MV-4-11 (cell line): ENCODE data around the gene CHST11.
"Not testable (repeated sequence)": the region's sequence is repeated elsewhere in the genome, so short reads cannot be mapped to it uniquely, and the experiment has no call there.

Experiments
- DNase-seq: peaks from one replicate; lab custom pipeline; 2025; lab: John Stamatoyannopoulos, UW

CHST11 gene

DNA sequence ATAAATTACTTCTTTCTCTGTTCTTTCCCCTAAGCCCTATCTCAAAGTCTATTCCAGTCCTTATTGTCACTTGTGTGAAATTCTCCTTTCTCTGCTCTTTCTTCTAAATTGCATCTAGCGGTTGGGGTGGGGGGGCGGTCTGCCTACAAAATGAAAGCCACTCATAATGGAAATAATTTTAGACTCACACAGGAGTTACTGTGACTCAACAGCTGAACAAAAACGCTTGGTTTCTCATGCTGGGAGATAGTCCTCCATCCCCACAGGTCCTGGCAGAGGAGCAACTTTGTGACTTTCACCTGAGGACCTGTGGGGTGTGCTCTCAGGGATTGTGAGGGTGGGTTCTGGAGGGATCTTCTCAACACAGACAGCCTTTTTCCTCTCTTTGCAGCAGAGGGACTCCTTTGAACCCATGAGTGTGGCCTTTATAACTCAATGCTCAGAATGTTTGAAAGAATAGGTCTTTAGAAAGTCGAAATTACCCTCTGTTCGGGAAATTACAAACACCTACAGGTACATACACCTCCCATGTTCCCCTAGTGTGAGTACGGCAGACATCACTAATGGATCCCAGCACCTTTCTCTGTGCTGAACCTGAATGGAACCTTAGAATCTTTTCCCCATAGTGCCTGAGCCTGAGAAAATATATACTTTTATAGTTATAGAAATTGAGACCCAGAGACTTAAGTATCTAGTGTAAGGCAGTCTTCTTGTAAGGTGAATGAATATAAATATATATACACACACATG lies 109.7 kb downstream of the CHST11 start:
- peak; percentile 14 for DNase-seq

DNA sequence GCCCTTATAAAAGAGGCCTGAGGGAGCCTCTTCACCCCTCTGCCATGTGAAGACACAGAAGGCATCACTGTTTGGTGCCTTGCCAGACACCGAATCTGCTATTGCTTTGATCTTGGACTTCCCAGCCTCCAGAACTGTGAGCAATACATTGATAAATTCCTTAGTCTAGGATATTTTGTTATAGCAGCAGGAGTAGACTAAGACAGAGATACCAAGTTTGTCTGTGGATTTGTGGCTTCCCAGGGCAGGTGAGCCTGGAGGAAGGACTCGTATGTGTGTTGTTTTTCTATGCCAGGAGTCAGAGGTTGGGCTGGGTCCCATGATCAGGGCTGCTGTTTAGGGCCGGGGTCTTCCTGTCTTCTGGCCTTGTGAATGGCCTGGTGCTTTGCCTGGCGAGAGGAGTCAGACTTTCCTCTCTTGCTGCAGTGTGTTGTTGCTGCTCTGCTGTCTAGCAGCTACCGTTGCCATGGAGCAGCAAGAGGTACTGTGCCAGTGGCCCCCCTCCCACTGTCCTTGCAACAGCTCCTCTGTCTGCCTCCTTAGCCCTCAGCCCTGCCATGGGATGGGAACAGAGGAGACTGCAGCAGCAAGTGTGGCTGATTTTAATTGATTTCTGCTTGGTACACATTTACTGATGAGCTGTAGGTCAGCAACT lies 111.2 kb downstream of the CHST11 start:
- DNase-seq = no peak

DNA sequence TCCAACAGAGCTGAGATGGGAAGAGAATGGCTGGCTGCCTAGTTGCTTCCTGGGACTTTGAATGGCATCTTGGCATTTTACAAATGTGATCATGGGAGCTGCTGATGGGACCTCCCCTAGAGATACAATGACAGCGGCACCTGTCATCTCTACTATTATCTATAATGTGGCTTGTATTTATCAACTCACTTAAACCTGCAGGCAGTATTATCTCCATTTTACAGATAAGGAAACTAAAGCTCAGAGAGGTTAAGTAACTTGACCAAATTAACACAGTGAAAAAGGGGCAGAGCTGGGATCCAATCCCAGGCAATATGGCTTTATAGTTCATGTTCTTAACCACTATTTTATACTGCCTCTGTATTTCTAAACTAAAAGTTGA lies 111.7 kb downstream of the CHST11 start:
- DNase-seq = no peak

DNA sequence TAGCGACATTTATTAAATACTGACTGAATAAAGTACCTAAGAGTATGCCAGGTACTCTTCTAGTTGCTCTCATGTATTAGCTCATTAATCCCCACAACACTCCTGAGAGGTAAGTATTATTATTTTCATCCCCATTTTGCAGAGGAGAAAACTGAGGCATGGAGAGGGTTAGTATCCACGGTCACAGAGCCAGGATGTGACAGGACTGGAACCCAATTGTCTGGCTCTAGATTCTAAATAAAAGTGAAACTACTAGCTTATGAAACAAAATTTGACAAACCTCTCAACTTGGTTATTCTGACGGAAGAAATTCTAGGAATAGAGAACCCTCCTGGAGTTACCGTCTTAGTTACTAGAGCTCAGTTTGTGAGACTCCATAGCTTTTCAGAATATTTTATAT lies 112.2 kb downstream of the CHST11 start:
- DNase-seq = peak; percentile 52

DNA sequence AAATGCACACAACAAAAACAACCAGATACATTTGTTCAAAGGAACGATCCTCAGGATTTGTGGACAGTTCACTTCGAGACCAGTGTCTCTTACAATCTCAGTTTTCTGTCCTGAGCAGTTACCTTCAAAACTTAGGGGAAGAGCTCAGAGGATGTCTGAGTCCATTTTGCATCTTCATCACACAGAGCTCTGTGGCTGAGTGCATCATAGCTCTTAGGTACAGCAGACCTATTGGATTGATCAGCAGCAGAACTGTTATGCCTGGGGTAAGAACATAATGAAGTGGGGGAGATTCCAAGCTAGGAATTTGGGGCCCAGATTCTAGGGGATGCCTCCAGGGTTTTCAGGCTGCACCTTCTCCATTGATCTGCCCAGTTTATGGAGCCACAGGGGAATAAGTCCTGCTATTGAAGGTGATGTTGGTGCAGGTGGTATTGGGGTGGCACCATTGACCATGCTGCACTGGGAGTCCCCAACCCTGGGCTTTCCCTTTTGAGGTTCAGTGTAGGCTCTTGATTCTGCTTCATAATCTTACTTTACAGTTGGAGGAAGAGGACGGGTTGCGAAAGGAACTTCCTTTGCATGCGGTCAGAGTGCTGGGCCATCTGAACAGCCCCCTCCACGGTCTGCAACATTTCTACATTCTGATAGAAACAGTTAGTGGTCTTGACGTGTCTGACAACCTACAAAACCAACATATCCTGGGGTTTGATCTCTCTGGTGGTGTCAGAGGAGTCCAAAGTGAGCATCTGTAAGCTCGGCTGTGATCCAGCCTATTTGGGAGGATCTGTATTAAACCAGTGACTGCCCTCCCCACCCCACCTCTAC lies 112.8 kb downstream of the CHST11 start:
- peak; percentile 98 for DNase-seq

DNA sequence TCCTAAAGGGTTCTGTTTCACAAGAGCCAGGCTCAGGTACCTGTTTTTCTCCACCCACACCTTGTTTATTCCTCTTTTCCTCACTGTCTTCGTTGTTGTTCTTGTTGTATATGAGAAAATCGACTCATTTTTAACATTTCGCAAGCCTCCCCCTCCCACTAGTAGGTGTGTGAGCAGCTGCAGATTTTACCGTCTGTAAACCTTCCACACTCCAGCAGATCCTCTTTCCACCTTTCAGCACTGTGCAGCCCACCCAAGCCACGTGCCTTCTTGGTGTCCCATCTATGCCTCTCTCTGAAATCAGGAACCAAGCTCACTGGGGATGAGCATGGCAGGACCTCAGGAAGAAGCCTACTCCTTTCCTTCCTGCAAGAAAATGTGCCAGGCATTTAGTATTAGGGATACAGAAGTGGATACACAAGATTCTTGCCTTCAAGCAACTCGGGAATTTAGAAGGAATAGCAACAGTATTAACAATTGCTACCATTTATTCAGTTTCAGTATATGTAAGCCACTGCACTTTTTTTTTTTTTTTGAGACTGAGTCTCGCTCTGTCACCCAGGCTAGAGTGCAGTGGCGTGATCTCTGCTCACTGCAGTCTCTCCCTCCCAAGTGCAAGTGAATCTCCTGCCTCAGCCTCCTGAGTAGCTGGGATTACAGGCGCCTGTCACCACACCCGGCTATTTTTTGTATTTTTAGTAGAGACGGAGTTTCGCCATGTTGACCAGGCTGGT lies 113.6 kb downstream of the CHST11 start:
- DNase-seq = no peak

DNA sequence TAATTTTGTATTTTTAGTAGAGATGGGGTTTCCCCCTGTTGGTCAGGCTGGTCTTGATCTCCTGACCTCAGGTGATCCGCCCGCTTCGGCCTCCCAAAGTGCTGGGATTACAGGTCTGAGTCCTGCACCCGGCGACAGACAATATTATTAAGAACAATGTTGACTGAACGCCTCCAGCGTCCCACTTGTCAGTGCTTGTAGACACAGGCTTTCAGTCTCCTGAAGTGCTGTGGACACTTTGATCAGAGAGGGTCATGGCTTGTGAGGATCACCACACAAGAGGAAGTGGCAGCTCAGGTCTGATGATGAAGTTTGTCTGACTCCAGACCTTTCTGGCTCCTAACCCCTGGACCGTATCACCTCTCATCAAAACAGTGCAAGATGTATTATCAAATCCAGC lies 114.6 kb downstream of the CHST11 start:
- DNase-seq = peak; percentile 61

DNA sequence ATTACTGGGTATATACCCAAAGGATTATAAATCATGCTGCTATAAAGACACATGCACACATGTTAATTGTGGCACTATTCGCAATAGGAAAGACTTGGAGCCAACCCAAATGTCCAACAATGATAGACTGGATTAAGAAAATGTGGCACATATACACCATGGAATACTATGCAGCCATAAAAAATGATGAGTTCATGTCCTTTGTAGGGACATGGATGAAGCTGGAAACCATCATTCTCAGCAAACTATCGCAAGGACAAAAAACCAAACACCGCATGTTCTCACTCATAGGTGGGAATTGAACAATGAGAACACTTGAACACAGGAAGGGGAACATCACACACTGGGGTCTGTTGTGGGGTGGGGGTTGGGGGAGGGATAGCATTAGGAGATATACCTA lies 117.6 kb downstream of the CHST11 start:
- DNase-seq = not testable (repeated sequence)

DNA sequence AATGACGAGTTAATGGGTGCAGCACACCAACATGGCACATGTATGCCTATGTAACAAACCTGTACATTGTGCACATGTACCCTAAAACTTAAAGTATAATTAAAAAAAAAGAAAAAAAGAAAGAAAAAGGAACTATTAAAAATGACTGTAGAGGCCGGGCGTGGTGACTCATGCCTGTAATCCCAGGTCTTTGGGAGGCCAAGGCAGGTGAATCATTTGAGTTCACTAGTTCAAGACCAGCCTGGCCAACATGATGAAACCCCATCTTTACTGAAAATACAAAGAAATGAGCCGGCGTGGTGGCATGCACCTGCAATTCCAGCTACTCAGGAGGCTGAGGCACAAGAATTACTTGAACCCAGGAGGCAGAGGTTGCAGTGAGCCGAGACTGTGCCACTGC lies 118.0 kb downstream of the CHST11 start:
- peak; percentile 71 for DNase-seq

DNA sequence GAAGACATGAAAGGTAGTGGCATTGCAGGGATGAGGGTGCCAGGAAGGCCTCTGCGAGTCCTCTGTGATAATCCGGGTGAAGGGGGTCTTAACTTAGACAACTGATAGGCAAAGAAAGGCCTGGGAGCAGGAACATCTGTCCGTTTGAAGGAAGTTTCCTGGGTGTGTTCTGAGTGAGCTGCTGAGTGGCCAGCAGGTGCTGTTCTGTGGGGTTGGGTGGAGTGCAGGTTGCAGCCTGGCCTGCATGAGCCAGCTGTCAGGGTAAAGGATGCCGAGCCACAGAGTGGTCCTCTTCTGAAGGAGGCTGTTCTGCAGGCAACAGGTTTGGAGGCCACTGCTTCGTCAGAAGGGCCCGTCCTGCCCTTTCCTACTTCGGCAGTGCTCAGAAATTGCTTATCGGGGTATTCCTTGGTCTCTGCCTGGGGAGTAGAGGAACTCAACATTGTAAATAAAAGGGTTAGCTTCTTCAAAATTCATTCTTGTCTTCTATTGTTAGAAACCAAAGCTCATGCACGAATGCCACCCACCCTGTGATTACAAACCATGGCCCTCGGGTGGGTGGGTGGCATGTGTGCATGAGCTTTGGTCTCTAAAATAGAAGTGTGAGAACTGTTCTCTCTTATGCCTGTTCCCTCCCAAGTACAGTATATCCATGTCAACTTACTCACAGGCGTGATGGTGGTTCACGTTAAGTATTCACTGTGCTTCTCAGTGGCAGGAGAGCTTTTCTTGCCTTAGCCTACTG lies 118.9 kb downstream of the CHST11 start:
- DNase-seq = no peak

DNA sequence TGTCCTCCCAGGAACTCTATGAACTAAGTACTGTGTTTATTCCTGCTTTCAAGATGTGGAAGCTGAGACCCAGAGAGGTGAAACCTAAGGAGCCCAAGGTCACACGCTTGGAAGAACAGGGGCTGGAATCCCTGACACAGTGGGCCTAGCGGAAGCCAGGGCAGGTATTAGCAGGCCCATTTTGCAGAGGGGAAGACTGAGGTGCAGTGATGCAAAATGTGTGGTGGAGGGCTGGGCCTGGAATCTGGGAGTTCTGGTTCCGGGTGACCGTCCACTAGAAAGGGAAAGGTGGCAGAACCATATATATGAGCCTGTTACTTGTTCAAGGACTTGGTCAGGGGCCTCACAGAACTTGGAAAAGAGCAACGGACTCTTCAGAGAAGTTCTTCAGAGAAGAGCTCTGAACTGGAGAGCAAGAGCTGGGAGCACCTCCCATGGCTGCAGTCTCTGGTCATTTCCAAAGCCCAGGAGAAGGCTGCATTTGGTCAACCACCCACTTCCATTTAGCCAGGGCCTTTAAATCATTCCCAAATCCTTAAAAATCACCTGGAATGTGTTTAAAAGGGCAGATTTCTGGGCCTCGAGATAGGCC lies 119.5 kb downstream of the CHST11 start:
- no peak for DNase-seq

DNA sequence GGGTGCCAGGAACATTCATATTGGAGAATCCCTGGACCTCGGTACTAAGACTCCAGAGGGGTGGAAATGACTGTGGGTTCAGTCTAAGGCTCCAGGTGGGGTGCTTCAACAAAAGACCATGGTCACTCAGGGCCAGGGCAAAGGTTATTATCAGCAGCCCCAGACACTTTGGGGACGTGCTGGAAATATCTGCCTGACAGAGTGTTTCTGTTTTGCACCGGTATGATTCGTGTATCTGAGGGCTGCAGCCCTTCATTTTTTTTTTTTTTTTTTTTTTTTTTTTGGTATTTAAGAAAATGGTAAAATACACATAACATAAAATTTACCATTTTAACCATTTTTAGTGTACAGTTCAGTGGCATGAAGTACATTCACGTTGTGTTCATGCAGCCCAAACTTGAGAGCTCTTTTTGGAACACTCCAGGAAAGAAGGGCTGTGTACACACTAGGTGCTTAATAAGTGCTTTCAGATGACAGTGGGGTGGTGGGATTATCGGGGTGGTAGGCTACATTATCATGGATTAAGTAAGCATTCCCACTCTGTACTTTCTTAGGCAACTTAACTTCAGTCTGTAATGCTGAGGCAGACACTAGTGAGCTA lies 120.3 kb downstream of the CHST11 start:
- no peak for DNase-seq

DNA sequence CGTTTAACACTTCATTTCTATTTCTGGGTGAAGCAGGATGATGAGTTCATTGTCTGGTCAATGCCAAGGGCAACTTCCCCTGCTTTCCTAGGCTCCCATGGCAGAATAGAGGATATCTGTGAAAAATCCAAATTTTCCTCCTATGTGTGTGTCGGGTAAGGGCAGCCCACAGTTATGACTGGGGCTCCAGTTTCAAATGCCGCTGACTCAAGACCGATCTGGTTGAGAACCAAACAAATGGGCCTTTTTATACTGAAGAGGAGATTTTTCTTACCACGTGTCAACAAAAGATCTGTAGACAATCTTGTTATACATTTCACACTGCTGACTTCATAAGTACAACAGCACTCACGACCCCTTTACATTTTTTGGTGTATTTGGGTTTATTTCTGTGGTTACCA lies 120.8 kb downstream of the CHST11 start:
- no peak for DNase-seq

DNA sequence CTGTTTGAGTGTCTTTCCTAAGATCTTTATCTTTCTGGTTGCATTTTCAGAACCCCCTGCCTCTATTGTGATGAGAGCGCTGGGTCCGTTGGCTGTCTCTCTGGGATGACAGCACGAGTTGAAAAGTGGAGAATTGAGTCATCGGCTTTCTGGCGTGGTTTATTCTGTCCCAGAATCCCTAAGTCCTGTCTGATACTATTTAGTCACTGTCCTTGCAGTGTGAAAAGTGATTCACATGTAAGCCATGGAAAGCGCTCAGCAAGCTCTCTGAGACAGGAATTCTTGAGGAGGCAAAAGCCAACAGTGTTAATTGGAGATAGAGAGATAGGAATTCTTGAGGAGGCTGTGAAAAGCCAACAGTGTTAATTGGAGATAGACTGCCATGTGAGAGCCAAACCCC lies 121.7 kb downstream of the CHST11 start:
- DNase-seq = peak; percentile 31

DNA sequence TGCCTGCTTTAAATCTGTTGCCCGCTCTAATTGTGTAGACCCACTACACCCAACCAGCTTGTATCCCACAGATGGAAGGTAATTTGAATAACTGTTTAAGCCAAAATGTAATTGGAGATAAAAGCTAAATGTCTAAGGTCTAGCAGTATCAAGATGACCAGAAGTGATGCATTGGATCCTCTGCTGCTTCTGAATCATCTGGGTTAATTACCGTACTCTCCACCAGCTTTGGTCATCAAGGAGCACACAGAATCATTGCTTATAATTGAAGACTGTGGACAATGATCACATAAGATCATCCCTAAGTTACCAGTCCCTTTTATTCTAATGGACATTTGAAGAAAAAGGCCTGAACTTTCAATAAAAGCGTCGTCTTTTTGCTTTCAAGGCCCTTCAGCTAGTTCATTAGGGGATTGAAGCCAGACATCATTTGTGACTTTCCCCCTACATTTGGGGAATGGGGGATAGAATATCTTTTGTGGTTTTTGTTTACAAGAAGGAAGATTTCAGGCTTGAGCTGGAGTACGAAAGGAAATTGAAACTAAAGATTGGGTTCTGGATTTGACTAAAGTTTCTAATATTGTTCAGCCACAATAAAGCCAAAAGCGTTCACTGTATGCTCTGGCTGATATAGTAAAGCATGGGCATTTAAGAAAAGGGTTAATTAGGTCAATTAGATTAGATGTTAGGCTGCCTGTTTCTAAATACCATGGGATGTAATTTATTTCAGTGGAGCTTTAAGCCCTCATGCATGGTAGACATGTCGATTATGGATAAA lies 123.2 kb downstream of the CHST11 start:
- DNase-seq = no peak

DNA sequence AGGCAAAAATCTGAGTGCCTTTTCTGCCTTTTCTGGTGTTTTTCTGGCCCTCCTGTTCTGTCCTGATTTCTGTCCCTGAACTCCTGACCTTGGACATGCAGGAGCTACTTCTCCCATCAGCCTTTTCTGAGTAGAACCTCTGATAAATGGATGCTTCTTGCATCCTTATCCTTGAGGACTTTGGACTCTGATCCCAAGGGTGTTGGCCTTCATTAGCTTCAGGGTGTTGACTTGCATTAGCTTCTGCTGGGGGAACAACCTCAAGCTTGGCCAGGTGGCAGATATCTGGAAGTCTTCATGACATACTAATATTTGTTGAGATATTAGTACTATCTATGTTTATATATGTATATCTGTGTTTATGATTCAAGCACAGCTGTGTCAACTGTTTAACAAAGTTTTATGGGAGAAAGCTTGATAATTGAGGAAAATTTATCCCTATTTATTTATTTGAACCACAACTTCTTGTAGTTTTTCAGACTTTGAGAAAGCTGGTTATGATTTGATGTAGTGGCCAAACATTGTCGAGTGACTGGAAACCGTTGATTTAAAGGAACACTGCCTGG lies 124.3 kb downstream of the CHST11 start:
- no peak for DNase-seq

DNA sequence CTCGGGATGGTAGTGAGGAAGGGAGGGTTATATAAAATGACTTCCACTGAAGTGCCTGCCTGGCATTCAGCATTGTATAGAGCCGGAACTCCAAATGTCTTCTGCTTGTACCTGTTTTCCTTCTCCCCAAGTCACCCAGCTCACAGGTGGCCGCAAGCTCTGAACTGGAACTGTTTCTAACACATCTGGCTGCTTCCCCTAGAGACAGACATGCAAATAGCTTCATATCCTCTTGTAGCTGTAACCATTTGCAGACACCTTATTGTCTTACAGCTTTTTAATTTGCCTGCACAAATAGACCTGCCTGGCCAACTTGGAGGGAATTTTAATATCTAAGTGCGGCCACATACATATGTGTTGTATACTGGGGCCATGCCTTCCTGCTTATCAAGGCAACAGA lies 126.0 kb downstream of the CHST11 start:
- no peak for DNase-seq

DNA sequence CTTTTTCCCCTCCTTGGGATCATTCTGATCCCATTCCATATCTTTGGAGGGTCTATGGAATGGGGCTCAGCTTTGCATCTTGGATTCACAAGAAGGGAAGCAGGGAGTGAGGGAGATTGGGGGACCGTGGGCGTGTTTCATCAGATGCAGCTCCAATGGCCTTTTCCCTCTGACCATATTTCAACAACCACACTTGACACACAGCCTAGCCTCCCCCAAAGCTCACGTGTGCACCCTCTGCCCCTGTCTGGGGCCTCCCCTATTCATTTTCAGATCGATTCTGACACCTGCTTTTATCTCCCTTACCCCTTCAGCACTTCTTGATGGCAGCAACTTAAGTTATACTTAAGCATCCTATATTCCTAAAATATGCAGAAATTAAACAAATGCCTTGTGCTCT lies 126.6 kb downstream of the CHST11 start:
- no peak for DNase-seq

DNA sequence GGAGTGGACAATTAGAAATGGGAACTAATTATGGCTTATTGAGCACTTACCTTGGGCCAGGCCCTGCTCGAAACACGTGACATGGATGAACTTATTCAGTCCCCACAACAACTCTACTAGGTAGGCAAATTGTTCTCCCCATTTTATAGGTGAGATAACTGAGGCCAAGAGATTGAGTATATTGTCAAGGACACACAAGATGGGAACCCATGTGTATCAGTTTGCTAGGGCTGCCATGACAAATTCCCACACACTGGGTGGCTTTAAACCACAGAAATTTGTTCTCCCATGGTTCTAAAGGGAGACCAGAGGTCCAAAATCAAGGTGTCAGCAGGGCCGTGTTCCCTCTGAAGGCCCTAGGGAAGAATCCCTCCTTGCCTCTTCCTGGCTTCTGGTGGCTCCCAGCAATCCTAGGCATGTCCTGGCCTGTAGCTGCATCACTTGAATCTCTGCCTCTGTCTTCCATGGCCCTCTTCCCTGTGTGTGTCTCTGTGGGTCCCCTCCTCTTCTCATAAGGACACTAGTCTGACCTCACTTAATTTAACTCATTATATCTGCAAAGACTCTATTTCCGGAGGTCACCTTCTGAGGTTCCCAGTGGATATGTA lies 128.8 kb downstream of the CHST11 start:
- DNase-seq = no peak
